ENCODE data around the gene TSPEAR.

Gene TSPEAR

DNA sequence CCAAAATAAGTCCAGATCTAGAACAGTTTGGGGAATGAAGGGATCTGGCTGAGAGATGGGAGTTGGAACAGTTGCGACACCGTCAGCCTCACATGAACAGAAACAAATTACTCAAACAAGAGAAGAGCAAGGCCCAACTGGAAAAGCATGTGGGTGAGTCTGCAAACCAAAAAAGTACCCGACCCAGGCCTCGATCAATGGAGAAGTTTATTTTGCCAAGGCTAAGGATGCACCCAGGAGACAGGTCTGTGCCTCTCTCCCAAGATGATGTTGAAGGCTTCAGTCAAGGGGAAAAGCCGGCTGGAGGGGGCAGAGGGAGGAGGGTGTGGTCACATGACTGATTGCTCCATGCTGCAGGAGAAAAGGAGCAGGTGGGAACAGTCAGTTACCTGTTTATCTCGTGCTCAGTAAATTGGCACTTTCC, 213.7 kb downstream of the TSPEAR start:
- DNase-seq (ENCODE audit: extremely low spot score), result no peak
- ChIA-PET CTCF (no interaction called here), POLR2A (no interaction called here)
- no peak for TF ChIP-seq ARNT (IDR thresholded peaks at IDR 0.05)
- TF ChIP-seq FOXA1 (IDR thresholded peaks at IDR 0.05), result no peak
- TF ChIP-seq CTBP1 (IDR thresholded peaks at IDR 0.05; ENCODE audit: borderline replicate concordance), result no peak
- TF ChIP-seq BHLHE40 (IDR thresholded peaks at IDR 0.05; ENCODE audit: borderline replicate concordance), result no peak
- no peak for TF ChIP-seq LEF1 (IDR thresholded peaks at IDR 0.05; ENCODE audit: borderline replicate concordance)
- TF ChIP-seq SP1 (IDR thresholded peaks at IDR 0.05), result no peak
- TF ChIP-seq TARDBP (IDR thresholded peaks at IDR 0.05), result no peak
- TF ChIP-seq ZNF384 (IDR thresholded peaks at IDR 0.05), result no peak
- no peak for TF ChIP-seq NFRKB (IDR thresholded peaks at IDR 0.05)
- no peak for TF ChIP-seq FOXK2 (IDR thresholded peaks at IDR 0.05)

DNA sequence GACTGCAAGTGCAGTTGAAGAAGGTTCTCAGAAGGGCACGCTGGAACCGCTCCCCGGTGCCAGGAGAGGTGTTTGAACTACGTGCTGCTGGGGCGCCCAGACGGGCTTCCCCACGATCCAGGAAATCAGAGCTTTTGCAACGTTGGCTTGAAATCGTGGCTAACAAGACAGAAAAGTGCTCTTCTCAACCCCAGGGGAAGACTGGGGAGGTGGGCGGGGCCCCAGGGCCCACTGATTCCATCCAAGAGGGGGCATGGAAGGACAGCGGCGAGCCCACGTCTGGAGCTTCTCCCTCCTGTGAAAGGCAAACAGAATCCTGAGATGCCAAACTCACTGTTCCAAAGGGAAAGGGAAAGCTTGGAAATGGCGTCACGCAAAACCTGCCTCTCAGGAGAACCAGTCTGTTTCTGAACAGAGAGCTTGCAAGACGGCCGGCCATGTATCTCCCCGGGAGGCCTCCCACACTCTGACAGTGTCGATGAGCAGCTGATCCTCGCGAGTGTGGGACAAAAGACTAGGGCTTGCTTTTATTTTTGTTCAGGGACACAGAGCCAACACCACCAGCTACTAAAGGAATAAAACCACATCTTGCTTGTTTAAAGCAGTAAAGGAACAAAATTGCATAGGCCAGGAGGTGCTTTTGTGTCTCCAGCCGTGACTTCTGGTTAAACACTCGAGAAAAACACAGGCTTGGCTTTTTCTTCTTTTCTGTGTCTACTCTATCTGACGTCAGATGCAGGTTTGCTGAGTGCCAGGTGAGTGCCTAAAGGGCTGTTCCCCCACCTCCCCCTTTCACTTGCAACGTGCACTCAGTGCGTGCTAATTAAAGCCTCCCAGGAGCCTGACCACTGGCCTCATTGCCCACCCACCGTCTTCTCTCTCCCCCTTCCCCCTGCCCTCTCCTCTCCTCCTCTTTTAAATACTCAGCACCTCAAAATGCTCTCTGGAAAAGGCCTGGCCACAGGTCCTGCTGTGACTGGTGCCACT, 214.5 kb downstream of the TSPEAR start:
- POLR2A ChIA-PET, result no interaction called here
- no peak for TF ChIP-seq BHLHE40 (IDR thresholded peaks at IDR 0.05; ENCODE audit: borderline replicate concordance)
- no peak for TF ChIP-seq SP1 (IDR thresholded peaks at IDR 0.05)
- TF ChIP-seq ARNT (IDR thresholded peaks at IDR 0.05), result no peak
- TF ChIP-seq HDGF (IDR thresholded peaks at IDR 0.05; ENCODE audit: borderline replicate concordance), result no peak
- TF ChIP-seq, protein P1, sequence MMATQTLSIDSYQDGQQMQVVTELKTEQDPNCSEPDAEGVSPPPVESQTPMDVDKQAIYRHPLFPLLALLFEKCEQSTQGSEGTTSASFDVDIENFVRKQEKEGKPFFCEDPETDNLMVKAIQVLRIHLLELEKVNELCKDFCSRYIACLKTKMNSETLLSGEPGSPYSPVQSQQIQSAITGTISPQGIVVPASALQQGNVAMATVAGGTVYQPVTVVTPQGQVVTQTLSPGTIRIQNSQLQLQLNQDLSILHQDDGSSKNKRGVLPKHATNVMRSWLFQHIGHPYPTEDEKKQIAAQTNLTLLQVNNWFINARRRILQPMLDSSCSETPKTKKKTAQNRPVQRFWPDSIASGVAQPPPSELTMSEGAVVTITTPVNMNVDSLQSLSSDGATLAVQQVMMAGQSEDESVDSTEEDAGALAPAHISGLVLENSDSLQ (IDR thresholded peaks at IDR 0.05), result no peak
- no peak for TF ChIP-seq FOXK2 (IDR thresholded peaks at IDR 0.05)
- no peak for TF ChIP-seq CTBP1 (IDR thresholded peaks at IDR 0.05; ENCODE audit: borderline replicate concordance)
- no peak for TF ChIP-seq TARDBP (IDR thresholded peaks at IDR 0.05)
- TF ChIP-seq LEF1 (IDR thresholded peaks at IDR 0.05; ENCODE audit: borderline replicate concordance), result no peak
- no peak for TF ChIP-seq FOXM1 (IDR thresholded peaks at IDR 0.05; ENCODE audit: borderline replicate concordance)
- no peak for TF ChIP-seq ELF4 (IDR thresholded peaks at IDR 0.05)
- no peak for TF ChIP-seq SUZ12 (IDR thresholded peaks at IDR 0.05)
- DNase-seq (ENCODE audit: extremely low spot score), result no peak
- CTCF ChIA-PET, result no interaction called here

DNA sequence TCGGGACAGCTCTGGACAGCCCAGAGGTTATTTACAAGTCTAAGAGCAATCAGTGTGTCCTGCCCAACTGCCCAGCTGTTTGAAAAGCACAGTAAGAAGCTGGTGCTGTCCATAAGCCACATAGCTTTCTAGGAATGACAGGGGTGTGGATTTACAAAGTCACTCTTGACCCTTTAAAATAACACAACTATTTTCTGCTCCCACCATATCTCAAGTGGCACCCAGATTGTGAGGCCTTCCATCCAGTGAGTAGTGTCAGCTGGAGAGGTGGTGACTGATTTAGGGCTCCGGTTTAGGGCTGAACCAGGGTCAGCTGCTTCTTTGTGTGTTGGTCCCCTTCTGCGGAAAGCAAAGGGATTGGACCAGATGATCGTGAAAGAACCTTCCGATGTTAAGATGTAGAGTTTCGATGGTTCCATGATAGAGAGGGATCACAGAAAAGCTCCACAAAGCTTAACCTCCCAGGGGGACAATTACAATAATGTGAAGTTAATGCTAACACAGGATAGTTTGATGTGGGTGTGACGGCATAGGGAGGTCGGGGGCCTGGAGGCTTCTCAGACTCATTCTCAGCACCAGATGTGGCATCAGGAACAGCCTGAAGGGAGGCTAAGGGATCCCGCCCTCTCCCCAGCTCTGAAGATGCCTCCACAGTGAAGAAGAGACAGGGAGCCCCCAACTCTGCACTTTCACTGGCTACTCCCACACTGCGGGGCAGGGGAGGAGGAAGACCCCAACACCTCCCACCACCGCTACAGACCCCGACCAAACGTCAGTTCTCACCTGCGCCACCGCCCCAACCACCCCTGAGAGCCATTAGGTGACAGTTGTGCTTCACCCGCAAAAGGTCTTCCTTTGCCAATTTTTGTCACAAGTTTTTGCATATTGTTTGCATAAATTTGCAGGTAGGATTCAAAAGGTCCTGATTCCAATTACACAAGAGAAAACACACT, 215.5 kb downstream of the TSPEAR start:
- TF ChIP-seq FOXM1 (IDR thresholded peaks at IDR 0.05; ENCODE audit: borderline replicate concordance) (no peak), CTBP1 (IDR thresholded peaks at IDR 0.05; ENCODE audit: borderline replicate concordance) (no peak), FOXA1 (IDR thresholded peaks at IDR 0.05) (no peak), ZNF384 (IDR thresholded peaks at IDR 0.05) (no peak), L3MBTL2 (conservative IDR thresholded peaks at IDR 0.05) (no peak), SUZ12 (IDR thresholded peaks at IDR 0.05) (no peak), LEF1 (IDR thresholded peaks at IDR 0.05; ENCODE audit: borderline replicate concordance) (no peak), ELF4 (IDR thresholded peaks at IDR 0.05) (no peak), BHLHE40 (IDR thresholded peaks at IDR 0.05; ENCODE audit: borderline replicate concordance) (no peak), NFRKB (IDR thresholded peaks at IDR 0.05) (no peak), FOXK2 (IDR thresholded peaks at IDR 0.05) (no peak), HDGF (IDR thresholded peaks at IDR 0.05; ENCODE audit: borderline replicate concordance) (no peak), TARDBP (IDR thresholded peaks at IDR 0.05) (no peak), ARNT (IDR thresholded peaks at IDR 0.05) (no peak)
- TF ChIP-seq, protein P1 (IDR thresholded peaks at IDR 0.05), result no peak
- no peak for DNase-seq (ENCODE audit: extremely low spot score)
- CTCF ChIA-PET, result no interaction called here
- POLR2A ChIA-PET, result no interaction called here

DNA sequence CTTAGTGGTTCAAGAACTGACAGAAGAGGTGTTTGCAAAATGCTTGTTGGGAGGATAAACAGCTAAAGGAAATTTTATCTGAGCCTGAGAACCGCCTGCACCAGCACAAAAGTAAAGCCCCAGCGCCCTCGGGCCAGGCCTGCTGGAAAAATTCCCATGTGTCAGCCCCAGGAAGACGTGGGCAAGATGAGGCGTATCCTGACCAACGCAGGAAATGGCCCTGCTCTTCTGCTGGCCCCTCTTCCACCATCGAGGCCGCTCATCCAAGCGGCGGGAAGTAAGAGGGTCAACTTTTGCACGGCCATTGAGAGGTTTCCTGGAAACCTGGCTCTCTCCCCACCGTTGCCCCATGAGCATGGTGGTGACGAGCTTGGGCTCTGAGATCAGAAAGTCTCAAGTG, 216.4 kb downstream of the TSPEAR start:
- ChIA-PET POLR2A (no interaction called here), CTCF (no interaction called here)
- DNase-seq (ENCODE audit: extremely low spot score), result no peak
- TF ChIP-seq FOXM1 (IDR thresholded peaks at IDR 0.05; ENCODE audit: borderline replicate concordance), result no peak
- no peak for TF ChIP-seq ARNT (IDR thresholded peaks at IDR 0.05)
- TF ChIP-seq L3MBTL2 (conservative IDR thresholded peaks at IDR 0.05), result no peak
- TF ChIP-seq ZNF384 (IDR thresholded peaks at IDR 0.05), result no peak
- TF ChIP-seq BHLHE40 (IDR thresholded peaks at IDR 0.05; ENCODE audit: borderline replicate concordance), result no peak
- TF ChIP-seq SP1 (IDR thresholded peaks at IDR 0.05), result no peak
- TF ChIP-seq TARDBP (IDR thresholded peaks at IDR 0.05), result no peak
- no peak for TF ChIP-seq FOXA1 (IDR thresholded peaks at IDR 0.05)

DNA sequence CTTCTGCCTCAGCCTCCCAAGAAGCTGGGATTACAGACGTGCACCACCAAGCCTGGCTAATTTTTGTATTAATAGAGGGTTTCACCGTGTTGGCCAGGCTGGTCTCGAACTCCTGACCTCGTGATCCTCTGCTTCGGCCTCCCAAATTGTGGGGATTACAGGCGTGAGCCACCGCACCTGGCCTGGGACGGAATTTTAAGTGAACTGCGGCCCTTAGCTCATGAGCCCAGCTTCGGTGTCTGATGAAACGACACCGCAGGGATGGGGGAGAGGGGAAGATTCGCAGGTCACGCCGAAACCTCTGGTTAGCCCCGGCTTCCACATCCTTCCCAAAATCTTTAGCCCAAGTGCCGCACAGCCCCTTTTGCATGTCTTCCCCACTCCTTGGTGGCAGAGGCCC, 217.0 kb downstream of the TSPEAR start:
- TF ChIP-seq, protein P1 (IDR thresholded peaks at IDR 0.05), result no peak
- no peak for TF ChIP-seq BHLHE40 (IDR thresholded peaks at IDR 0.05; ENCODE audit: borderline replicate concordance)
- TF ChIP-seq NFRKB (IDR thresholded peaks at IDR 0.05), result no peak
- TF ChIP-seq ZNF384 (IDR thresholded peaks at IDR 0.05), result no peak
- TF ChIP-seq LEF1 (IDR thresholded peaks at IDR 0.05; ENCODE audit: borderline replicate concordance), result no peak
- no peak for TF ChIP-seq FOXM1 (IDR thresholded peaks at IDR 0.05; ENCODE audit: borderline replicate concordance)
- no peak for TF ChIP-seq CTBP1 (IDR thresholded peaks at IDR 0.05; ENCODE audit: borderline replicate concordance)
- no peak for TF ChIP-seq L3MBTL2 (conservative IDR thresholded peaks at IDR 0.05)
- TF ChIP-seq FOXK2 (IDR thresholded peaks at IDR 0.05), result no peak
- no peak for TF ChIP-seq ELF4 (IDR thresholded peaks at IDR 0.05)
- ChIA-PET POLR2A (no interaction called here), CTCF (interaction anchor here (0.6 kb wide), 1 partner anchor 12 kb away, joined by 3 read pairs; no protein-coding TSS in a partner anchor)
- DNase-seq (ENCODE audit: extremely low spot score), result no peak

Measured in HEK293T (cell line).